ENCODE data around the gene EVC2. TPM values are rescaled to one million over a fixed set of nuclear protein-coding genes. Genes with fewer than 3 reads are reported as not detected.

Gene EVC2
- total RNA-seq, 2 experiments from 2014 or later: 0.04 TPM; not detected in 1

DNA sequence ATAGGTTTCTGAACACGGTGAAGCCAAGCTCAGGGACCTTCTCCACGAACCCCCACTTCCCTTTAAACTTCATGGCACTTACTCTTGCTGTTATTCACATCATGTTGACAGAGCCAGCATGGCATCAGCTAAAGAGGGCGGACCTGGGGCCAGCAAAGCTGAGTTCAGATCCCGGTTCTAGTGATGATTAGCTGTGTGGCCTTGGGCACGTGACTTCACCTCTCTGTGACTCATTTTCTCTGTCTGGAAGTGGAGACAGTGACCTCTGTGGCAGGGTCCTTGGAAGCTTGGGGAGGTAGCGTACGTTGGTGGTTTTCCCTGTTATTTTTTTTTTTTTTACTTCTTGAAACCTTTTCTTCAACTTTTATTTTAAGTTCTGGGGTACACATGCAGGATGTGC, 16.0 kb upstream of the EVC2 start:
- H3K36me3 Mint-ChIP-seq: no peaks in the 10 kb centered on the region
- DNase-seq: no peak
- no peak overlapping the region for H3K27ac Mint-ChIP-seq
- peaks cover 6% of the 10 kb centered on the region for H3K27me3 Mint-ChIP-seq
- H3K4me1 Mint-ChIP-seq: no peaks in the 10 kb centered on the region
- peaks cover 1% of the 10 kb centered on the region for H3K9me3 Mint-ChIP-seq
- no peak overlapping the region for H3K4me3 Mint-ChIP-seq

GRCh38 chr4:5722328-5722727, 14.0 kb upstream of the EVC2 start:
- no peak for DNase-seq
- H3K36me3 Mint-ChIP-seq: no peaks in the 10 kb centered on the region
- peaks cover 1% of the 10 kb centered on the region for H3K9me3 Mint-ChIP-seq
- no peak overlapping the region for H3K27ac Mint-ChIP-seq
- no peaks in the 10 kb centered on the region for H3K4me1 Mint-ChIP-seq
- H3K4me3 Mint-ChIP-seq: no peak overlapping the region
- H3K27me3 Mint-ChIP-seq: peaks cover 6% of the 10 kb centered on the region

GRCh38 chr4:5721923-5722322, 13.6 kb upstream of the EVC2 start:
- H3K4me3 Mint-ChIP-seq: no peak overlapping the region
- no peak overlapping the region for H3K27ac Mint-ChIP-seq
- no peak for DNase-seq
- no peaks in the 10 kb centered on the region for H3K36me3 Mint-ChIP-seq
- H3K4me1 Mint-ChIP-seq: no peaks in the 10 kb centered on the region
- H3K27me3 Mint-ChIP-seq: peaks cover 6% of the 10 kb centered on the region
- peaks cover 4% of the 10 kb centered on the region for H3K9me3 Mint-ChIP-seq

DNA sequence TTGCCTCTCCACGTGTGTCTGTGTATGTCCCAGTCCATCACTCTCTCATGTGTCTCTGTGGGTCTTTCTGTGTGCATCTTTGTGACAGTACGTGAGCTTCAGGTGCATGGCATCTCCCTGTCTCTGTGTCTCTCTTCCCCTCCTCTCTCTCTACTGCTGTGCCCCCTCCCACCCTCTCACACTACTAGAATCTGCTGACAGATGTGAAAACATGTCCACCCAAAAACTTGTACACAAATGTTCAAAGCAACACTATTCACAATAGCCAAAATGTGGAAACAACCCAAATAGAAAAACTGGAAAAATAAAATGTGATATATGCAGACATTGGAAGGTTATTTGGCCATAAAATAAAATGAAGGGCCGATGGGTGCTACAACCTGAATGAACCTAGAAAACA, 12.6 kb upstream of the EVC2 start:
- Mint-ChIP-seq H3K36me3 (no peaks in the 10 kb centered on the region), H3K4me3 (no peak overlapping the region), H3K27ac (no peak overlapping the region), H3K9me3 (peaks cover 7% of the 10 kb centered on the region), H3K4me1 (no peaks in the 10 kb centered on the region), H3K27me3 (peaks cover 6% of the 10 kb centered on the region)
- no peak for DNase-seq

DNA sequence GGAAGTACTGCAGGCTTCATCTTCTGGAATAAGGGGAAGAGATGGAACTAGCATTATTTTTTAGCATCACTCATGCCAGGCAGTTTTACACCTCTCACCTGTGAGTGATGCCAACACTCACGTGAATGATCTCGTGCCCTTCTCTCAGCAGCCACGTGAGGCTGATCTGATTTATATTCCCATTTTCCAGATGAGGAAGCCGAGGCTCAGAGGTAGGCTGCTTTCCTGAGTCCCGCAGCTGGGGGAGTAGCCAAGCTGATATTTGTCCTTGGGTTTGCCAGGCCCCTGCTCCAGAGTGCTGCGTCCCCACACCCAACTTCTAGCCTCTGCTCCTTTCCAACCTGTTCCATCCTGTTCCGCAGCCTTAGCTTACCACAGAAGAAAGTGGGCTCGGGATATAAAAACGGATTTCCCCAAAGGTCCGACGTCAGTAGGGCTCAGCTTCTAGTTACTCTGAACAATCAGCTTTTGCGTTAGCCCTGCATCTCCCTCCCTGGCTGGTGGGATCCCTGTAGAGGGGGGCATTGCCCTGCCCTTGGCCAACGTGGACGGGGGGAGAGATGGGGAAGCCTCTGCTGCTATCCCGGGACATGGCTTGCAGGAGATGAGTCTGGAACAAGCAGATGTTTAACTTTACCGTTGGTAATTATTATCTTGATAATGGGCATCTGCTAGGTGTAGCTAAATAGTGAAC, 11.9 kb upstream of the EVC2 start:
- Mint-ChIP-seq H3K4me1 (no peaks in the 10 kb centered on the region), H3K4me3 (no peak overlapping the region), H3K27me3 (peaks cover 6% of the 10 kb centered on the region), H3K36me3 (no peaks in the 10 kb centered on the region), H3K9me3 (peaks cover 8% of the 10 kb centered on the region), H3K27ac (no peak overlapping the region)
- DNase-seq: no peak

- no peak for DNase-seq
- H3K4me1 Mint-ChIP-seq: no peaks in the 10 kb centered on the region
- H3K4me3 Mint-ChIP-seq: no peak overlapping the region
- H3K27ac Mint-ChIP-seq: no peak overlapping the region
- H3K9me3 Mint-ChIP-seq: peaks cover 12% of the 10 kb centered on the region
- no peaks in the 10 kb centered on the region for H3K36me3 Mint-ChIP-seq
- H3K27me3 Mint-ChIP-seq: peaks cover 6% of the 10 kb centered on the region
Measured at GRCh38 chr4:5719350-5720055, 11.1 kb upstream of the EVC2 start.

DNA sequence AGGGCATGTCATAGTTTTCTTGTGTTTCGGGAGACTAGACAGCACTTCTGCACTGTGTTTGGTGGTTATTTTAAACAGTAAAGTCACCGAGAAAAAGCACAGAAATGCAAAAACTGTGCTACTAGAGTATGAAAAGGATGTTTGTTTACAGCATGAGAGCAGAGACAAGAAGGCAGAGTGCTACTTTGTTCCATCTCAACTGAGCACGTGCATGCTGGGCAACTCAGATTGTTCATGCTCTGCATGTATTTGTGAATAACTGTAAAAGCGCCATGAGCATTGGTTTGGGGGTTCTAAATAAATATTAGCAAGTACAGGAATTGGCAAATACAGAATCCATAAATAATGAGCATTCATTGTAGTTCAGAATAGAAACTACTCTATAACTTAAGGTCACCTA, 10.1 kb upstream of the EVC2 start:
- Mint-ChIP-seq H3K36me3 (no peaks in the 10 kb centered on the region), H3K27me3 (peaks cover 10% of the 10 kb centered on the region), H3K9me3 (peaks cover 17% of the 10 kb centered on the region), H3K4me3 (no peak overlapping the region), H3K27ac (no peak overlapping the region), H3K4me1 (no peaks in the 10 kb centered on the region)
- DNase-seq: no peak

DNA sequence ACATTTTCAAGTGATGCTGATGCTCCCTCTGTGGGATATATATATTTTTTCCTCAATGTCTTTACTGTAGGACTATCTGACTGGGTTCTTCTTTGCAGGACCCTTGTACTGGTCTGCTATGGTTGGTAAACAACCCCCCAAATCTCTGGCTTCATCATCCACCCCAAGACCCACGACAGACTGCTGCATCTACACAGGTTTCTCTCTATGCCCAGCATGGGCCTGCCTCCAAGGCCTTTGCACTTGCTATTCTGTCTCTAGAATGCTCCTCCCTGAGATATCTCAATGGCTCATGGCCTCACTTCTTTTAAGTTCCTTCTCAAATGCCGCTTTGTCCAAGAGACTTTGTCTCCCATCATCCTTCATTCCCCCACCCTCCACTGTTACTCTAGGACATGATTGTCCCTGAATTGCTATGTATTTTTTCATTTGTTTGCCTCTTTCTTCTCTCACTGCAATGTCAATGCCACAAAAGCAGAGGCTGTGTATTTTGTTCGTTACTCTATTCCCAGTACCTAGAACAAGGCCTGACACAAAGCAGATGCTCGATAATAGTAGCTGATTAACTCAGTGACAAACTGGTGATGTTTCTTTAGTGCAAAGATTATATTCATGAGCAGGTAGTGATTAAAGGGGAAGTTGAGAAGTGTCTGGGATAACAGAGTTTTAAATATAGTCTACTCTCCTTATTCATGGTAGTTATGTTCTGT, 9.2 kb upstream of the EVC2 start:
- no peaks in the 10 kb centered on the region for H3K4me1 Mint-ChIP-seq
- H3K36me3 Mint-ChIP-seq: no peaks in the 10 kb centered on the region
- peaks cover 12% of the 10 kb centered on the region for H3K27me3 Mint-ChIP-seq
- no peak overlapping the region for H3K27ac Mint-ChIP-seq
- no peak for DNase-seq
- peaks cover 17% of the 10 kb centered on the region for H3K9me3 Mint-ChIP-seq
- H3K4me3 Mint-ChIP-seq: no peak overlapping the region

GRCh38 chr4:5716391-5716790, 8.0 kb upstream of the EVC2 start:
- no peak overlapping the region for H3K4me3 Mint-ChIP-seq
- DNase-seq: no peak
- H3K27ac Mint-ChIP-seq: no peak overlapping the region
- H3K27me3 Mint-ChIP-seq: peaks cover 22% of the 10 kb centered on the region
- H3K9me3 Mint-ChIP-seq: peaks cover 17% of the 10 kb centered on the region
- H3K4me1 Mint-ChIP-seq: no peaks in the 10 kb centered on the region
- no peaks in the 10 kb centered on the region for H3K36me3 Mint-ChIP-seq

DNA sequence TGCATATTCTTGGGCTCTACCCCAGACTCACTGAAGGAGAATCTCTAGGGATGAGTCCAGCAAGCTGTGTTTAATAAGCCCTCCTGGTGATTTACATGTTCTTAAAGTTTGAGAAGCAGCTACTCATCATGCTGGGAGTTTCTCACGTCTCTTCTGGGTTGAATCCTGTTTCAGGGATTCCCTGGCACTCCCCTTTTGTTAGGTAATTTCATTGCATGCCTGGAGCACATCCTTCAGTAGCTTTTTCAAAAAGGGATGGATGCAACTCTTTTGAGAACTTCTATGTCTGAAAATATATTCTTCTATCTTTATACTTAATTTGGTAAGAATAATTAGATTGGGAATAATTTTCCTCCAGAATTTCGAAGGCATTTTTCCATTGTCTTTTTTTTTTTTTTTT, 7.0 kb upstream of the EVC2 start:
- H3K9me3 Mint-ChIP-seq: peaks cover 17% of the 10 kb centered on the region
- H3K4me3 Mint-ChIP-seq: no peak overlapping the region
- H3K36me3 Mint-ChIP-seq: no peaks in the 10 kb centered on the region
- no peak for DNase-seq
- H3K27ac Mint-ChIP-seq: no peak overlapping the region
- H3K4me1 Mint-ChIP-seq: peaks cover 3% of the 10 kb centered on the region
- H3K27me3 Mint-ChIP-seq: peaks cover 24% of the 10 kb centered on the region

- Mint-ChIP-seq H3K9me3 (peaks cover 17% of the 10 kb centered on the region), H3K27ac (no peak overlapping the region), H3K4me3 (no peak overlapping the region), H3K4me1 (peaks cover 3% of the 10 kb centered on the region), H3K27me3 (peaks cover 36% of the 10 kb centered on the region), H3K36me3 (no peaks in the 10 kb centered on the region)
- no peak for DNase-seq
Measured at GRCh38 chr4:5713861-5714260, 5.5 kb upstream of the EVC2 start.

DNA sequence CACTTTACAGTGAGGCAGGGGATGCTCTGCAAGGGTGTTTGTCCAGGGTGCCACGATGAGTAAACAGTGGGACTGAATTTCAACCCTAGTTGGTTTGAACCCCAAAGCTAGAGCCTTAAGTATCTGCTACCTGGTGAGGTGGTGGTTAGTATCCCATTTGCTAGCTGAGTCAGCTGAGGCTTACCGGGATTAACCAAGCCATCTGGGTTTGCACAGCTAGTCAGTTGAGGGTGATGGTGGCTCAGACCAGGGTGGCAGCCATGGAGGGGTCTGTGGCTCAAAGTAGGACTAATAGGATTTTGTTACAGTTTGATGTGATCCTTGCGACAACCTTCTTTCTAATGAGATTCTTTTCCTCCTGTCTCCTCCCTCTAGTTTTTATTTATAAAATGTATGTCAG, 4.6 kb upstream of the EVC2 start:
- peaks cover 3% of the 10 kb centered on the region for H3K4me1 Mint-ChIP-seq
- H3K27ac Mint-ChIP-seq: no peak overlapping the region
- no peak overlapping the region for H3K4me3 Mint-ChIP-seq
- H3K27me3 Mint-ChIP-seq: peaks cover 43% of the 10 kb centered on the region
- DNase-seq: no peak
- H3K9me3 Mint-ChIP-seq: peaks cover 17% of the 10 kb centered on the region
- H3K36me3 Mint-ChIP-seq: no peaks in the 10 kb centered on the region

DNA sequence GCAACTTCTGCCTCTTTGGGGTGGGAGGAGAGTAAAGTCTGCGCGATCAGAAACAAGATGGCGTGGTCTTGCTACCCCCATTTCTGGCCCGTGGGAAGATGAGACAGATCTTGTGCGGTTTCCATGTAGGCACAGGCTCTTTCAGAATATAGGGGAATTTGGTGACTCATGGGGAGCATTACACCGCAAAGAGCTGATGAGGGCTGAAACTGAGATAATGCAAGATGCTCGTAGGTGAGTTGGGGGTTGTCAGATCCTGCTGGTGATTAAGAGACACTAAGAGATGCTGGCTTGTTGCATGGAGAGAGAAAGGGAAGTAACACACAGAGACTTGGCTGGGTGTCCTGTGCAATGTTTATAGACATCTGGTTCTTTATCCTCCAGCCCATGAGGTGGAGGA, 4.2 kb upstream of the EVC2 start:
- Mint-ChIP-seq H3K36me3 (no peaks in the 10 kb centered on the region), H3K9me3 (peaks cover 17% of the 10 kb centered on the region), H3K4me3 (no peak overlapping the region), H3K4me1 (peaks cover 4% of the 10 kb centered on the region), H3K27ac (no peak overlapping the region), H3K27me3 (peaks cover 47% of the 10 kb centered on the region)
- no peak for DNase-seq

GRCh38 chr4:5711479-5712184, 3.3 kb upstream of the EVC2 start:
- H3K27me3 Mint-ChIP-seq: peaks cover 56% of the 10 kb centered on the region
- no peak overlapping the region for H3K27ac Mint-ChIP-seq
- peak overlapping the region; percentile 10 for H3K4me3 Mint-ChIP-seq
- no peak for DNase-seq
- H3K9me3 Mint-ChIP-seq: peaks cover 12% of the 10 kb centered on the region
- peaks cover 7% of the 10 kb centered on the region for H3K4me1 Mint-ChIP-seq
- no peaks in the 10 kb centered on the region for H3K36me3 Mint-ChIP-seq

GRCh38 chr4:5710961-5711478, 2.7 kb upstream of the EVC2 start, which contains the start of gene EVC:
EVC (plus strand) TSS chr4:5711201; CDS start chr4:5711381, 180 bp downstream.
- Mint-ChIP-seq H3K36me3 (no peaks in the 10 kb centered on the region), H3K27ac (no peak within 1 kb of the TSS), H3K27me3 (peaks cover 59% of the 10 kb centered on the region), H3K9me3 (peaks cover 11% of the 10 kb centered on the region), H3K4me1 (peaks cover 7% of the 10 kb centered on the region), H3K4me3 (peak within 1 kb of the TSS; percentile 10)
- no peak for DNase-seq

All from activated naive CD8-positive, alpha-beta T cell treated with anti-CD3 and anti-CD28 coated beads for 36 hours (primary cell).